Panc1 (cell line): ENCODE data around the gene PARVB. TPM values are rescaled to one million over a fixed set of nuclear protein-coding genes. Genes with fewer than 3 reads are reported as not detected.

Experiments used
- ATAC-seq: fragments of 200-7000 bp; cut with Tn5 transposase; 2 replicates; pipeline ENCODE4 v1.9.1; 2020; ENCODE audit warnings: mild to moderate bottlenecking, moderate library complexity
- BruUV-seq: library from RNA; stranded (reverse); fragments of 400-500 nt; replicated peaks from 2 replicates; lab custom pipeline; 2021; lab: Mats Ljungman, UMichigan
- CTCF ChIA-PET: fragments of 300-600 bp; sonication (Branson Sonifier 250); formaldehyde crosslinking; loops from one replicate; lab custom pipeline; 2022; ENCODE audit warnings: antibody characterized with exemption; lab: Charles Lee
- POLR2A ChIA-PET: fragments of 300-600 bp; sonication (Branson Sonifier 250); formaldehyde crosslinking; loops from one replicate; lab custom pipeline; 2022; ENCODE audit warnings: antibody characterized with exemption; lab: Charles Lee
- DNase-seq: peaks from one replicate; pipeline ENCODE4 v3.0.0-alpha.2; 2010; ENCODE audit warnings: low read depth, low spot score
- H3K27ac ChIP-seq: 2 replicates; pipeline ENCODE4 v1.5.1; 2011; ENCODE audit warnings: mild to moderate bottlenecking, low read length, inconsistent platforms
- H3K27me3 ChIP-seq: fragments of 200-500 bp; sonication (Bioruptor generic); 2 replicates; pipeline ENCODE4 v1.6.0; 2014; ENCODE audit warnings: low read length, inconsistent platforms; ENCODE audit not compliant: control insufficient read depth, insufficient read depth
- H3K36me3 ChIP-seq: fragments of 200-500 bp; sonication (Bioruptor generic); 2 replicates; pipeline ENCODE4 v1.5.1; 2014; ENCODE audit warnings: inconsistent platforms, mild to moderate bottlenecking, low read length, moderate library complexity; ENCODE audit not compliant: control insufficient read depth, insufficient read depth
- H3K4me1 ChIP-seq: 2 replicates; pipeline ENCODE4 v1.5.1; 2011; ENCODE audit warnings: inconsistent platforms, mild to moderate bottlenecking, low read length, moderate library complexity; ENCODE audit not compliant: control insufficient read depth, insufficient read depth
- H3K4me3 ChIP-seq, 2 experiments: 2 replicates each; pipeline ENCODE4 v1.5.1; 2011 to 2012; ENCODE audit warnings: low read depth in 2 of 2, low read length in 2 of 2, mild to moderate bottlenecking in 2 of 2, inconsistent platforms in 1 of 2, moderate library complexity in 1 of 2
- H3K9me3 ChIP-seq: fragments of 200-500 bp; sonication (Bioruptor generic); 2 replicates; pipeline ENCODE4 v1.5.1; 2014; ENCODE audit warnings: low read depth, mild to moderate bottlenecking, inconsistent platforms, low read length, moderate library complexity; ENCODE audit not compliant: control insufficient read depth, insufficient read depth
- POLR2AphosphoS5 ChIP-seq: IDR thresholded peaks from 2 replicates; pipeline ENCODE4 v1.6.1; 2012; ENCODE audit warnings: mild to moderate bottlenecking, low read depth, low read length, moderate library complexity
- SIN3A ChIP-seq: IDR thresholded peaks from 2 replicates; pipeline ENCODE4 v1.6.1; 2012; ENCODE audit warnings: low read depth, mild to moderate bottlenecking, low read length, moderate library complexity, borderline replicate concordance; ENCODE audit not compliant: insufficient read depth
- TCF7L2 ChIP-seq: IDR thresholded peaks from 2 replicates; pipeline ENCODE4 v1.6.1; 2011; ENCODE audit warnings: mild to moderate bottlenecking, low read depth, low read length, inconsistent platforms
- in situ Hi-C: cut with HindIII; loops from 2 replicates; pipeline ENCODE4 v1.10.0; 2016; ENCODE audit warnings: low sequenced_read_pairs, low pct_unique_long_range_greater_than_20kb
- intact Hi-C: fragments of 100-400 bp; cut with micrococcal nuclease; formaldehyde crosslinking; loops from one replicate; pipeline ENCODE4 v1.10.0; 2022; ENCODE audit not compliant: unreplicated experiment
- total RNA-seq: library from RNA; stranded (reverse); gene quantifications from one replicate; pipeline ENCODE4 v1.2.1, GENCODE V29; 2021; ENCODE audit not compliant: unreplicated experiment
- TF ChIP-seq, protein P1 (sequence below), 2 experiments: IDR thresholded peaks; 2 replicates each; pipeline ENCODE4 v1.6.1; 2011 to 2012; ENCODE audit warnings: low read depth in 2 of 2, control low read depth in 1 of 2, low read length in 1 of 2, mild to moderate bottlenecking in 1 of 2, moderate library complexity in 1 of 2; ENCODE audit not compliant: insufficient read depth in 1 of 2
- TF ChIP-seq, protein P2 (sequence below): fragments of 450-650 bp; IDR thresholded peaks from 2 replicates; pipeline ENCODE4 v1.5.1; 2017; ENCODE audit warnings: mild to moderate bottlenecking

PARVB gene
- total RNA-seq, 1 experiment from 2014 or later: 28.1 TPM

DNA sequence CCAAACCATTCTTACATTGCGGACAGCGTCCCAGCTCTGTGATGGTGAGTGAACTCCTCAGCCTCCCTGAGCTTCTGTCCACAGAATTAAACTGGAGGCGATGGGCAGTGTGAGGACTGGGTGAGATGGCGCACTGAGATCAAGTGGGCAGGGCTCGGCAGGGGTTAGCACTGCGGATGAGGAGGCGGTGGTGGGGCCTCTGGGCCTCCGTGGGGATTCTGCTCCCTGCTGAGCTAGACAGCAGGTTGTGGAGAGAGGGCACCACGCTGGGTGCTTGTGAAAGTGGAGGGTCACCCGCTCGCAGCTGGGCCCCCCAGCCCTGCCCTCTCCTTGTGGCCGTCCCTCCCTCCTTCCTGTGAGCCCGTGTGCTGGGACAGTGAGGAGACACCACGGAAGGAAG is 131.0 kb downstream of the PARVB start:
- intact Hi-C loops: no loop called here
- Histone ChIP-seq H3K4me3 (no peak overlapping the region), H3K4me1 (no peaks in the 10 kb centered on the region), H3K27ac (no peak overlapping the region), H3K36me3 (no peaks in the 10 kb centered on the region), H3K27me3 (no peaks in the 10 kb centered on the region), H3K9me3 (no peaks in the 10 kb centered on the region)
- BruUV-seq: no TSS peak
- DNase-seq: no peak
- in situ Hi-C loops: no loop called here
- no peak for ATAC-seq
- TF ChIP-seq, protein P1, sequence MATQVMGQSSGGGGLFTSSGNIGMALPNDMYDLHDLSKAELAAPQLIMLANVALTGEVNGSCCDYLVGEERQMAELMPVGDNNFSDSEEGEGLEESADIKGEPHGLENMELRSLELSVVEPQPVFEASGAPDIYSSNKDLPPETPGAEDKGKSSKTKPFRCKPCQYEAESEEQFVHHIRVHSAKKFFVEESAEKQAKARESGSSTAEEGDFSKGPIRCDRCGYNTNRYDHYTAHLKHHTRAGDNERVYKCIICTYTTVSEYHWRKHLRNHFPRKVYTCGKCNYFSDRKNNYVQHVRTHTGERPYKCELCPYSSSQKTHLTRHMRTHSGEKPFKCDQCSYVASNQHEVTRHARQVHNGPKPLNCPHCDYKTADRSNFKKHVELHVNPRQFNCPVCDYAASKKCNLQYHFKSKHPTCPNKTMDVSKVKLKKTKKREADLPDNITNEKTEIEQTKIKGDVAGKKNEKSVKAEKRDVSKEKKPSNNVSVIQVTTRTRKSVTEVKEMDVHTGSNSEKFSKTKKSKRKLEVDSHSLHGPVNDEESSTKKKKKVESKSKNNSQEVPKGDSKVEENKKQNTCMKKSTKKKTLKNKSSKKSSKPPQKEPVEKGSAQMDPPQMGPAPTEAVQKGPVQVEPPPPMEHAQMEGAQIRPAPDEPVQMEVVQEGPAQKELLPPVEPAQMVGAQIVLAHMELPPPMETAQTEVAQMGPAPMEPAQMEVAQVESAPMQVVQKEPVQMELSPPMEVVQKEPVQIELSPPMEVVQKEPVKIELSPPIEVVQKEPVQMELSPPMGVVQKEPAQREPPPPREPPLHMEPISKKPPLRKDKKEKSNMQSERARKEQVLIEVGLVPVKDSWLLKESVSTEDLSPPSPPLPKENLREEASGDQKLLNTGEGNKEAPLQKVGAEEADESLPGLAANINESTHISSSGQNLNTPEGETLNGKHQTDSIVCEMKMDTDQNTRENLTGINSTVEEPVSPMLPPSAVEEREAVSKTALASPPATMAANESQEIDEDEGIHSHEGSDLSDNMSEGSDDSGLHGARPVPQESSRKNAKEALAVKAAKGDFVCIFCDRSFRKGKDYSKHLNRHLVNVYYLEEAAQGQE (IDR thresholded peaks at IDR 0.05; ENCODE audit: insufficient read depth in 1 of 2, low read depth in 2 of 2, low read length in 1 of 2): no peak
- no peak for TF ChIP-seq SIN3A
- no peak for TF ChIP-seq TCF7L2
- TF ChIP-seq, protein P2, sequence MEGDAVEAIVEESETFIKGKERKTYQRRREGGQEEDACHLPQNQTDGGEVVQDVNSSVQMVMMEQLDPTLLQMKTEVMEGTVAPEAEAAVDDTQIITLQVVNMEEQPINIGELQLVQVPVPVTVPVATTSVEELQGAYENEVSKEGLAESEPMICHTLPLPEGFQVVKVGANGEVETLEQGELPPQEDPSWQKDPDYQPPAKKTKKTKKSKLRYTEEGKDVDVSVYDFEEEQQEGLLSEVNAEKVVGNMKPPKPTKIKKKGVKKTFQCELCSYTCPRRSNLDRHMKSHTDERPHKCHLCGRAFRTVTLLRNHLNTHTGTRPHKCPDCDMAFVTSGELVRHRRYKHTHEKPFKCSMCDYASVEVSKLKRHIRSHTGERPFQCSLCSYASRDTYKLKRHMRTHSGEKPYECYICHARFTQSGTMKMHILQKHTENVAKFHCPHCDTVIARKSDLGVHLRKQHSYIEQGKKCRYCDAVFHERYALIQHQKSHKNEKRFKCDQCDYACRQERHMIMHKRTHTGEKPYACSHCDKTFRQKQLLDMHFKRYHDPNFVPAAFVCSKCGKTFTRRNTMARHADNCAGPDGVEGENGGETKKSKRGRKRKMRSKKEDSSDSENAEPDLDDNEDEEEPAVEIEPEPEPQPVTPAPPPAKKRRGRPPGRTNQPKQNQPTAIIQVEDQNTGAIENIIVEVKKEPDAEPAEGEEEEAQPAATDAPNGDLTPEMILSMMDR: no peak
- TF ChIP-seq POLR2AphosphoS5: no peak
- POLR2A ChIA-PET: no interaction called here
- CTCF ChIA-PET: no interaction called here

DNA sequence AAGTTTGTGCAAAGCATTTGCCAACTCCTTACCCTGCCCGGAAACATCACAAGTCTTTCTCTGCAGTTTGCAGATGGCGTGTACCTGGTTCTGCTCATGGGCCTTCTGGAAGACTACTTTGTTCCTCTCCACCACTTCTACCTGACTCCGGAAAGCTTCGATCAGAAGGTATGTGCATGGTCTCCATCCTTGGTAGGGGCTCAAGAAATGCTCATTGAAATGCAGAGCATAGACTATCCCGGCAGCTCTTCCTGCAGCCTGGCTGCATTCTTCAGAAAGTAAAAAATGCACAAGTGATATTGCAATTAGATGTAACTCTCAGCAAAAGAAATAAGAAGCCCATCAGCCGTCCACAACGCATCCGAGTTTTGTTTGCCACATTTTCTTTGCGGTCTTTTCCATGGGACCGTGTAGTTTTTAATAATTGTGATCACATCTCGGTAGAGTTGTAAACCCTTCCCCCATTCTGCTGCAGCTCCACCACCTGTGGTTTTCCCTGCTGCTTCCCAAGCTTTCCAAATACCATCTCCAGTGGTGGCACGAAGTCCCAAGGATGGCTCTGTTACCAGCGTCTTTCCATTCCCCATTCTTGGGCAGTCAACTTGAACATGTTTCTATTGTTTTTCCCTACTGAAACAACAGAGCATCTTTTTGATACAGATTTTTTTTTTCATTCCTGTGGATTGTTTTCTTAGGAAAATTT is 134.0 kb downstream of the PARVB start:
- Histone ChIP-seq H3K27ac (no peak overlapping the region), H3K9me3 (no peaks in the 10 kb centered on the region), H3K36me3 (no peaks in the 10 kb centered on the region), H3K27me3 (no peaks in the 10 kb centered on the region), H3K4me1 (no peaks in the 10 kb centered on the region), H3K4me3 (no peak overlapping the region)
- DNase-seq (no peak), ATAC-seq (no peak)
- ChIA-PET POLR2A (no interaction called here), CTCF (no interaction called here)
- BruUV-seq: no TSS peak
- in situ Hi-C loops: no loop called here
- TF ChIP-seq, protein P2: no peak
- no peak for TF ChIP-seq POLR2AphosphoS5
- no peak for TF ChIP-seq SIN3A
- TF ChIP-seq, protein P1 (IDR thresholded peaks at IDR 0.05; ENCODE audit: insufficient read depth in 1 of 2, low read depth in 2 of 2, low read length in 1 of 2): no peak
- no peak for TF ChIP-seq TCF7L2
- intact Hi-C loops: no loop called here
